Forelimb muscle (tissue), 1 donor: ENCODE results near the gene TRAF3. TPM values are rescaled to one million over a fixed set of nuclear protein-coding genes. Genes with fewer than 3 reads are reported as not detected.

Source experiments
- DNase-seq: peaks from one replicate; pipeline ENCODE4 v3.0.0-alpha.2; 2013; ENCODE audit warnings: low read depth
- polyA plus RNA-seq: library from polyadenylated mRNA; unstranded; fragments of 120-200 nt; gene quantifications from one replicate; pipeline ENCODE4 v1.2.1, GENCODE V29; 2013; ENCODE audit not compliant: insufficient read length

The TRAF3 gene
- polyA plus RNA-seq, 1 donor, result 14.2 TPM

GRCh38 chr14:102937331-102938175 lies 160.3 kb downstream of the TRAF3 start:
- no peak for DNase-seq

- no peak for DNase-seq
Measured at GRCh38 chr14:102938191-102938590, 160.9 kb downstream of the TRAF3 start.

GRCh38 chr14:102939329-102939728 lies 162.1 kb downstream of the TRAF3 start:
- DNase-seq, result no peak

- no peak for DNase-seq
Measured at GRCh38 chr14:102939820-102940561, 162.7 kb downstream of the TRAF3 start.

GRCh38 chr14:102940729-102941362 lies 163.6 kb downstream of the TRAF3 start:
- DNase-seq, result no peak

- DNase-seq, result no peak
Measured at GRCh38 chr14:102941419-102942011, 164.3 kb downstream of the TRAF3 start.

GRCh38 chr14:102942069-102942468 lies 164.8 kb downstream of the TRAF3 start:
- DNase-seq, result no peak

GRCh38 chr14:102943454-102943853 lies 166.2 kb downstream of the TRAF3 start:
- DNase-seq, result no peak

GRCh38 chr14:102943979-102944378 lies 166.7 kb downstream of the TRAF3 start:
- DNase-seq, result no peak

- no peak for DNase-seq
Measured at GRCh38 chr14:102944448-102945330, 167.4 kb downstream of the TRAF3 start.

GRCh38 chr14:102945346-102946130 lies 168.3 kb downstream of the TRAF3 start:
- DNase-seq, result no peak

- no peak for DNase-seq
Measured at GRCh38 chr14:102947321-102948103, 170.3 kb downstream of the TRAF3 start.

- DNase-seq, result no peak
Measured at GRCh38 chr14:102948698-102949061, 171.4 kb downstream of the TRAF3 start.

- no peak for DNase-seq
Measured at GRCh38 chr14:102949062-102949800, 172.0 kb downstream of the TRAF3 start.

GRCh38 chr14:102949801-102950451 lies 172.7 kb downstream of the TRAF3 start:
- no peak for DNase-seq

GRCh38 chr14:102951034-102951433 lies 173.8 kb downstream of the TRAF3 start:
- no peak for DNase-seq

GRCh38 chr14:102951799-102952198 lies 174.6 kb downstream of the TRAF3 start:
- DNase-seq, result no peak

- DNase-seq, result no peak
Measured at GRCh38 chr14:102952276-102952675, 175.0 kb downstream of the TRAF3 start.
